Uterus (tissue), 2 donors: ENCODE measurements around the gene TUFT1.

ENCODE experiments used
- POLR2A ChIP-seq, 2 donors: fragments of 450-650 bp; IDR thresholded peaks; one replicate each; pipeline ENCODE4 v1.6.1; 2016; ENCODE audit warnings: antibody characterized with exemption in 2 of 2, mild to moderate bottlenecking in 1 of 2, moderate library complexity in 1 of 2
- TF ChIP-seq, protein P1 (sequence below), 4 experiments: fragments of 200-600 bp in 2 of 4; fragments of 450-650 bp in 2 of 4; sonication (generic) in 2 of 4; IDR thresholded peaks; one replicate each; pipeline ENCODE4 v1.5.1; 2016 to 2019; ENCODE audit warnings: antibody characterized with exemption in 4 of 4, mild to moderate bottlenecking in 2 of 4, moderate library complexity in 1 of 4

DNA sequence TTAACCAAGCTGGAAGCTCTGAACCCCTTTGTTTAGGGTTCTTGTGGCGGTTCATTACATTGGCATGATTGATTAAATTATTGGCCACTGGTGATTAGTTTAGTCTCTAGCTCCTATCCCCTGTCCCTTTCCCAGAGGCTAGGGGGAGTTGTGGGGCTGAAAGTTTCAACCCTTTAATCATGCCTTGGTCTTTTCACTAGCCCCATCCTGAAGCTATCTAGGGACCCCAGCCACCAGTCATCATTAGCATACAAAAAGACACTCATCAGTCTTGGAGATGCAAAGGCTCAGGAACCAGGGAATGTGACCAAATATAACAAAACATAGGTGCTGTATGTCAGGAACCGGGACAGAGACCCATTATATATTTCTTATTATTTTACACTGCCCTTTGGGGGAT, 37.1 kb downstream of the TUFT1 start:
- no peak for TF ChIP-seq POLR2A (IDR thresholded peaks at IDR 0.05)
- TF ChIP-seq, protein P1, sequence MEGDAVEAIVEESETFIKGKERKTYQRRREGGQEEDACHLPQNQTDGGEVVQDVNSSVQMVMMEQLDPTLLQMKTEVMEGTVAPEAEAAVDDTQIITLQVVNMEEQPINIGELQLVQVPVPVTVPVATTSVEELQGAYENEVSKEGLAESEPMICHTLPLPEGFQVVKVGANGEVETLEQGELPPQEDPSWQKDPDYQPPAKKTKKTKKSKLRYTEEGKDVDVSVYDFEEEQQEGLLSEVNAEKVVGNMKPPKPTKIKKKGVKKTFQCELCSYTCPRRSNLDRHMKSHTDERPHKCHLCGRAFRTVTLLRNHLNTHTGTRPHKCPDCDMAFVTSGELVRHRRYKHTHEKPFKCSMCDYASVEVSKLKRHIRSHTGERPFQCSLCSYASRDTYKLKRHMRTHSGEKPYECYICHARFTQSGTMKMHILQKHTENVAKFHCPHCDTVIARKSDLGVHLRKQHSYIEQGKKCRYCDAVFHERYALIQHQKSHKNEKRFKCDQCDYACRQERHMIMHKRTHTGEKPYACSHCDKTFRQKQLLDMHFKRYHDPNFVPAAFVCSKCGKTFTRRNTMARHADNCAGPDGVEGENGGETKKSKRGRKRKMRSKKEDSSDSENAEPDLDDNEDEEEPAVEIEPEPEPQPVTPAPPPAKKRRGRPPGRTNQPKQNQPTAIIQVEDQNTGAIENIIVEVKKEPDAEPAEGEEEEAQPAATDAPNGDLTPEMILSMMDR (IDR thresholded peaks at IDR 0.05) = no peak
